ENCODE measurements around the gene NEB. TPM values are rescaled to one million over a fixed set of nuclear protein-coding genes. Genes with fewer than 3 reads are reported as not detected.
"Not testable (repeated sequence)": the region's sequence is repeated elsewhere in the genome, so short reads cannot be mapped to it uniquely, and the experiment has no call there.

The NEB gene
- polyA plus RNA-seq, 1 experiment: 0.14 TPM

DNA sequence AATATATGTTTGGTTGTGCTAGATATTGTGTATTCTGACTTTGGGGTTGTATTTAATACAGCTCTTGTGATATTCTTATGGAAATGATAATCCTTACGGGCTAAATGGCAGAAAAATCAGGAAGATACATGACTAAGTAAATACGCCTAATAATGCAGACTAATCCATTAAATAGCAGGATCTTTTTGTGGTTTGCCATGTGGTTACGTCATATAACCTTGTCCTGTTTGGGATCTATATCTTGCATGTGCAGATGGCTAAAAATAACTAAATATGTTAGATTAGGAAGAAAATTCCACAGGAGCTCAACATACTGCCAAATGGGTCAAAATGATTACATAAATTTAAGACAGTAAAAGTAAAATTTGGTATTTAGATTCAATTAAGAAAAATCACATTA lies 83.0 kb downstream of the NEB start:
- Histone ChIP-seq H3K9me3 (ENCODE audit: control insufficient read depth, insufficient read depth, low read length) (no peaks in the 10 kb centered on the region), H3K27me3 (ENCODE audit: control insufficient read depth, insufficient read depth, low read length) (no peaks in the 10 kb centered on the region), H3K4me3 (ENCODE audit: low read depth, low read length) (no peak overlapping the region), H3K27ac (ENCODE audit: low read depth, low read length) (no peak overlapping the region)
- ChIA-PET CTCF (interaction anchor here (1.4 kb wide), 2 partner anchors 18 to 166 kb away, joined by 3 read pairs; no protein-coding TSS in a partner anchor), POLR2A (no interaction called here)
- TF ChIP-seq, protein P1, sequence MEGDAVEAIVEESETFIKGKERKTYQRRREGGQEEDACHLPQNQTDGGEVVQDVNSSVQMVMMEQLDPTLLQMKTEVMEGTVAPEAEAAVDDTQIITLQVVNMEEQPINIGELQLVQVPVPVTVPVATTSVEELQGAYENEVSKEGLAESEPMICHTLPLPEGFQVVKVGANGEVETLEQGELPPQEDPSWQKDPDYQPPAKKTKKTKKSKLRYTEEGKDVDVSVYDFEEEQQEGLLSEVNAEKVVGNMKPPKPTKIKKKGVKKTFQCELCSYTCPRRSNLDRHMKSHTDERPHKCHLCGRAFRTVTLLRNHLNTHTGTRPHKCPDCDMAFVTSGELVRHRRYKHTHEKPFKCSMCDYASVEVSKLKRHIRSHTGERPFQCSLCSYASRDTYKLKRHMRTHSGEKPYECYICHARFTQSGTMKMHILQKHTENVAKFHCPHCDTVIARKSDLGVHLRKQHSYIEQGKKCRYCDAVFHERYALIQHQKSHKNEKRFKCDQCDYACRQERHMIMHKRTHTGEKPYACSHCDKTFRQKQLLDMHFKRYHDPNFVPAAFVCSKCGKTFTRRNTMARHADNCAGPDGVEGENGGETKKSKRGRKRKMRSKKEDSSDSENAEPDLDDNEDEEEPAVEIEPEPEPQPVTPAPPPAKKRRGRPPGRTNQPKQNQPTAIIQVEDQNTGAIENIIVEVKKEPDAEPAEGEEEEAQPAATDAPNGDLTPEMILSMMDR (IDR thresholded peaks at IDR 0.05; ENCODE audit: low read depth, low read length): no peak
- DNase-seq (ENCODE audit: low read depth, low spot score): no peak

DNA sequence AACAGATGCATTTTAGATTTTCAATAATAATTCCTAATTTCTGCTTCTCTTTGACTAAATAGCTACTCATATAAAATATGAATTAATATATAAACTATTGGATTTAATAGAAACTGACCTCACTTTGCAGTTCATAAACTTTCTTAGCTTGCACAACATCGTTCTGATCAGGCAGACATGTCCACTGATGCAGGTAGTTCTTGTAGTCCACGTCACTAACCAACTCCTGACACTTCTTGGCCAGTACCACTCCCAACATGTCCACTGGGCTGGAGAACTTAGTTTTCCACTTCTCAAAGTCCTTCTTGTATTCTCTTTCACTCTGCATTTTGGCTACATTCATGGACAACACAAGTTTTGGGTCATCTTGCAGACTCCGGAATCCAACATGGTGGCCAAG lies 83.8 kb downstream of the NEB start:
- Histone ChIP-seq H3K27me3 (ENCODE audit: control insufficient read depth, insufficient read depth, low read length) (no peaks in the 10 kb centered on the region), H3K9me3 (ENCODE audit: control insufficient read depth, insufficient read depth, low read length) (no peaks in the 10 kb centered on the region), H3K27ac (ENCODE audit: low read depth, low read length) (no peak overlapping the region), H3K4me3 (ENCODE audit: low read depth, low read length) (no peak overlapping the region)
- ChIA-PET CTCF (interaction anchor here (1.4 kb wide), 1 partner anchor 17 kb away, joined by 3 read pairs; no protein-coding TSS in a partner anchor), POLR2A (no interaction called here)
- TF ChIP-seq, protein P1 (IDR thresholded peaks at IDR 0.05; ENCODE audit: low read depth, low read length): no peak
- DNase-seq (ENCODE audit: low read depth, low spot score): no peak

DNA sequence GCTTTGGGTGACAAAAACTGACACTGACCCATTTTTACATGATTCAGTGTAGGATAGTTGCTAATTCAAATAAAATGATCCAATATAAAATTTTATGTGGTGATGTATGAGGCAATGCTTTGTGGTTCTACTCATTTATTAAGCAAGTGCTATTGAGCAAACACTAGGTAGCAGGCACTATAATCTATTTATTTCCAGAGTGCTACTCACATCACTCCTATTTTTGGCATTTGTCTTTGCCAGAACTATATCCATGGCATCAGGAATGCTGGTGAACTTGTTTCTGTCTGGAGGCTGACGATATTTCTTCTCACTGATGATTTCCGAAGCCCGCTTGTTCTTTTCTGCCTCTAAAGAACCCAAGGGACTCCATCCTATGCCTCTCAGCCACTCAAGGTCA lies 84.3 kb downstream of the NEB start:
- H3K9me3 ChIP-seq (ENCODE audit: control insufficient read depth, insufficient read depth, low read length): no peaks in the 10 kb centered on the region
- H3K27me3 ChIP-seq (ENCODE audit: control insufficient read depth, insufficient read depth, low read length): no peaks in the 10 kb centered on the region
- POLR2A ChIA-PET: no interaction called here
- H3K27ac ChIP-seq (ENCODE audit: low read depth, low read length): no peak overlapping the region
- no peak overlapping the region for H3K4me3 ChIP-seq (ENCODE audit: low read depth, low read length)
- TF ChIP-seq, protein P1 (IDR thresholded peaks at IDR 0.05; ENCODE audit: low read depth, low read length): no peak
- CTCF ChIA-PET: no interaction called here
- DNase-seq (ENCODE audit: low read depth, low spot score): no peak

DNA sequence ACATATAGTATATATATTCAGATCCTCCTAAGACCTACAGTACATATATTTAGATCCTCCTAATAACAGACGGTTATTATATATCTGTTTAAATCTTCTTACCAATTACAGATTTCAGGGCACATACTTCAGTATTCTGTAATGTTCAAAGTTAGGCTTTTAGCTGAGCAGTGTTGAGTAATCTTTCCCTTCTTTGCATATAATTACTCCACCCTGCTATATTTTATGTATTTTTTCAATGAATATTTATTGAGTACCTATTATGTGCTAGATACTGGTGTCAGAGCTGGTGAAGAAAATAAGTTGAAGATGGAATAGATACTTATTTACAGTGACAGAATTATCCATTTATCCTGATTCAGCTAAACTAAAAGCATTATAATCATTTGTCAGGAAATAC lies 84.9 kb downstream of the NEB start:
- H3K9me3 ChIP-seq (ENCODE audit: control insufficient read depth, insufficient read depth, low read length): no peaks in the 10 kb centered on the region
- POLR2A ChIA-PET: no interaction called here
- no peaks in the 10 kb centered on the region for H3K27me3 ChIP-seq (ENCODE audit: control insufficient read depth, insufficient read depth, low read length)
- no peak for DNase-seq (ENCODE audit: low read depth, low spot score)
- H3K27ac ChIP-seq (ENCODE audit: low read depth, low read length): no peak overlapping the region
- CTCF ChIA-PET: no interaction called here
- no peak overlapping the region for H3K4me3 ChIP-seq (ENCODE audit: low read depth, low read length)
- TF ChIP-seq, protein P1 (IDR thresholded peaks at IDR 0.05; ENCODE audit: low read depth, low read length): no peak

DNA sequence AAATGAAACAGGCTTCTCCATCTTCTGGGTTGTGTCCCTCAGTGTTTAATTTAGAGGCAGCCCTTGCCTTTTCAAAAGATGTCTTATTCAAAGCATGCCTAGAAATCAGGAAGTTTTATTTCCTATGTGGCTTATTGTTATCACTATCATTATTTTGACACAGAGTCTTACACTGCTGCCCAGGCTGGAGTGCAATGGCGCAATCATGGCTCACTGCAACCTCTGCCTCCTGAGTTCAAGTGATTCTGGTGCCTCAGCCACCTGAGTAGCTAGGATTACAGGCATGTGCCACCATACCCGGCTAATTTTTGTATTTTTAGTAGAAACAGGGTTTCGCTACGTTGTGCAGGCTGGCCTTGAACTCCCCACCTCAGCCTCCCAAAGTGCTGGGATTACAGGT lies 87.8 kb downstream of the NEB start:
- POLR2A ChIA-PET; H3K27me3 ChIP-seq (ENCODE audit: control insufficient read depth, insufficient read depth, low read length); DNase-seq (ENCODE audit: low read depth, low spot score); CTCF ChIA-PET; H3K9me3 ChIP-seq (ENCODE audit: control insufficient read depth, insufficient read depth, low read length); H3K4me3 ChIP-seq (ENCODE audit: low read depth, low read length); H3K27ac ChIP-seq (ENCODE audit: low read depth, low read length): not testable (repeated sequence)

DNA sequence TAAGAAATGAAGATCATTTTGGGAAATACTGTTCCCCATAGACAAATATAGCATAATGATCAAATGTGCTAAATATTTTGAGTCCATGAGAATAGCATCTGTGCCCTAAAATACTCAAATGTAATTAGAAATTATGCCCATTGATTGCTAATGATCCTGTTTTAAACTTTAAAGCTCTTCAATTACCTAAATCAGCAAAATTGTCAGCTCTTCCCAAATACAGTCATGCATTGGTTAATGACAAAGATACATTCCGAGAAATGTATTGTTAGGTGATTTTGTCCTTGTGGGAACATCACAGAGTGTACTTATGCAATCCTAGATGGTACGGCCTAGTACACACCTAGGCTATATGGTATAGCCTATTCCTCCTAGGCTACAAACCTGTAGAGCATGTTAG lies 89.7 kb downstream of the NEB start:
- Histone ChIP-seq H3K27me3 (ENCODE audit: control insufficient read depth, insufficient read depth, low read length) (no peaks in the 10 kb centered on the region), H3K9me3 (ENCODE audit: control insufficient read depth, insufficient read depth, low read length) (no peaks in the 10 kb centered on the region), H3K4me3 (ENCODE audit: low read depth, low read length) (no peak overlapping the region), H3K27ac (ENCODE audit: low read depth, low read length) (no peak overlapping the region)
- TF ChIP-seq, protein P1 (IDR thresholded peaks at IDR 0.05; ENCODE audit: low read depth, low read length): no peak
- ChIA-PET CTCF (no interaction called here), POLR2A (no interaction called here)
- DNase-seq (ENCODE audit: low read depth, low spot score): no peak

DNA sequence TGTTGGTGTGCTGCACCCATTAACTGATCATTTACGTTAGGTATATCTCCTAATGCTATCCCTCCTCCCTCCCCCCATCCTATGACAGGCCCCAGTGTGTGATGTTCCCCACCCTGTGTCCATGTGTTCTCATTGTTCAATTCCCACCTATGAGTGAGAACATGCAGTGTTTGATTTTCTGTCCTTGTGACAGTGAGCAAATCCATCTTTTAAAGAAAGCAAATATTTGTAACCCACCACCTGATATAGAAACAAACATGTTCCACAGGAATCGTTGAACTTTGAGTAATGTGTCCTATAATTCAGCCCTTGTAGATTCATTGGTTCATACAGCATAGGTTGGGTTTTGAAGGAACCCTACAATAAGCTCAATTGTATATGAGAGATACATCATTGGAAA lies 92.4 kb downstream of the NEB start:
- POLR2A ChIA-PET: not testable (repeated sequence)

More for the DNA sequence above, 92.4 kb downstream of the NEB start:
- H3K9me3 ChIP-seq (ENCODE audit: control insufficient read depth, insufficient read depth, low read length); H3K4me3 ChIP-seq (ENCODE audit: low read depth, low read length); CTCF ChIA-PET; H3K27ac ChIP-seq (ENCODE audit: low read depth, low read length); DNase-seq (ENCODE audit: low read depth, low spot score); H3K27me3 ChIP-seq (ENCODE audit: control insufficient read depth, insufficient read depth, low read length): not testable (repeated sequence)

Measured in AG04450 (cell line).